HepG2 (cell line): Measurements from ENCODE around the gene DCDC1. TPM values are rescaled to one million over a fixed set of nuclear protein-coding genes. Genes with fewer than 3 reads are reported as not detected.

Source experiments
- ATAC-seq: fragments of 200-7000 bp; cut with Tn5 transposase; 3 replicates; pipeline ENCODE4 v1.9.1; 2020; ENCODE audit warnings: mild to moderate bottlenecking, moderate library complexity
- BruUV-seq: library from RNA; stranded (reverse); fragments of 400-500 nt; replicated peaks from 2 replicates; lab custom pipeline; 2021; lab: Mats Ljungman, UMichigan
- CTCF ChIA-PET: fragments of 300-600 bp; formaldehyde crosslinking; extraction: SDS; loops from one replicate; lab custom pipeline; 2021; ENCODE audit warnings: low total read pairs, inconsistent platforms, low intra/inter-chr PET ratio; lab: Yijun Ruan, JAX
- POLR2A ChIA-PET: fragments of 350-600 bp; sonication (Branson Sonifier 250); formaldehyde crosslinking; loops from one replicate; lab custom pipeline; 2020; ENCODE audit warnings: antibody characterized with exemption, inconsistent platforms; lab: Yijun Ruan, JAX
- DNase-seq: peaks from one replicate; pipeline ENCODE4 v3.0.0-alpha.2; 2015; ENCODE audit warnings: low spot score
- FAIRE-seq: peaks from 3 replicates; lab custom pipeline; 2011; peaks lifted over from hg19 to GRCh38; lab: Jason Lieb, UNC
- H2AFZ ChIP-seq: one replicate; pipeline ENCODE4 v1.6.1; 2011; ENCODE audit warnings: low read length, inconsistent platforms
- H3K27ac ChIP-seq: fragments of 300-600 bp; 3 replicates; pipeline ENCODE4 v1.8.0; 2011; ENCODE audit warnings: mixed run types, mild to moderate bottlenecking, mixed read lengths, low read length, inconsistent platforms; ENCODE audit not compliant: insufficient read depth; ENCODE audit errors: extremely low read length
- H3K27me3 ChIP-seq, 2 experiments: fragments of 200-600 bp in 1 of 2; 2 replicates in 1 of 2; 3 replicates in 1 of 2; pipeline versions ENCODE4 v1.6.0 to v1.8.0; 2011; ENCODE audit warnings: low read length in 2 of 2, mild to moderate bottlenecking in 2 of 2, moderate library complexity in 2 of 2, inconsistent platforms in 1 of 2; ENCODE audit not compliant: insufficient read depth in 2 of 2, control insufficient read depth in 1 of 2
- H3K36me3 ChIP-seq, 2 experiments: fragments of 200-600 bp in 1 of 2; replicated peaks in 1 of 2; 2 replicates in 1 of 2; 3 replicates in 1 of 2; pipeline versions ENCODE4 v1.5.1 to v1.8.0; 2011; ENCODE audit warnings: low read length in 2 of 2, inconsistent platforms in 1 of 2; ENCODE audit not compliant: insufficient read depth in 2 of 2, control insufficient read depth in 1 of 2
- H3K4me1 ChIP-seq: 2 replicates; pipeline ENCODE4 v1.5.1; 2012; ENCODE audit warnings: low read length, inconsistent platforms; ENCODE audit not compliant: insufficient read depth
- H3K4me2 ChIP-seq: 2 replicates; pipeline ENCODE4 v1.6.0; 2011; ENCODE audit warnings: low read depth, low read length, inconsistent platforms
- H3K4me3 ChIP-seq, 3 experiments: fragments of 200-600 bp in 1 of 3; sonication (generic), shearing (Covaris generic) in 1 of 3; replicated peaks in 1 of 3; 2 replicates each; pipeline ENCODE4 v1.5.1; 2011 to 2016; ENCODE audit warnings: low read length in 3 of 3, inconsistent platforms in 2 of 3, low read depth in 2 of 3, mild to moderate bottlenecking in 2 of 3, control low read depth in 1 of 3, mixed read lengths in 1 of 3; ENCODE audit not compliant: insufficient read depth in 1 of 3
- H3K79me2 ChIP-seq: one replicate; pipeline ENCODE4 v1.6.1; 2011; ENCODE audit warnings: low read length, inconsistent platforms; ENCODE audit not compliant: insufficient read depth
- H3K9ac ChIP-seq: 2 replicates; pipeline ENCODE4 v1.6.0; 2011; ENCODE audit warnings: mild to moderate bottlenecking, low read depth, low read length, inconsistent platforms; ENCODE audit not compliant: insufficient read depth
- H3K9me3 ChIP-seq: 2 replicates; pipeline ENCODE4 v1.5.1; 2012; ENCODE audit warnings: mild to moderate bottlenecking, low read length
- H4K20me1 ChIP-seq: 2 replicates; pipeline ENCODE4 v1.6.0; 2011; ENCODE audit warnings: inconsistent platforms, mild to moderate bottlenecking, low read length, moderate library complexity; ENCODE audit not compliant: insufficient read depth
- AGO1 ChIP-seq: fragments of 200-400 bp; formaldehyde crosslinking; IDR thresholded peaks from 2 replicates; pipeline ENCODE4 v1.6.1; 2017; ENCODE audit warnings: mild to moderate bottlenecking, low read depth, low read length, moderate library complexity; ENCODE audit not compliant: poor library complexity, severe bottlenecking
- FOXA3 ChIP-seq: IDR thresholded peaks from 2 replicates; pipeline ENCODE4 v1.6.1; 2016; ENCODE audit warnings: missing genetic modification reagents, missing compliant biosample characterization
- HOXA7 ChIP-seq: sonication (generic); formaldehyde crosslinking; IDR thresholded peaks from 2 replicates; pipeline ENCODE4 v1.8.1; 2022; ENCODE audit warnings: mild to moderate bottlenecking, missing genetic modification reagents, moderate library complexity
- NR2C2 ChIP-seq: sonication (generic); formaldehyde crosslinking; IDR thresholded peaks from 2 replicates; pipeline ENCODE4 v1.4.0; 2020; ENCODE audit warnings: missing genetic modification reagents, mild to moderate bottlenecking, moderate library complexity, borderline replicate concordance
- ONECUT2 ChIP-seq: sonication (generic); formaldehyde crosslinking; IDR thresholded peaks from 2 replicates; pipeline ENCODE4 v1.4.0; 2020; ENCODE audit warnings: missing genetic modification reagents
- THAP11 ChIP-seq: IDR thresholded peaks from 2 replicates; pipeline ENCODE4 v1.6.1; 2016; ENCODE audit warnings: missing biosample characterization, missing genetic modification reagents
- TOPORS ChIP-seq: sonication (generic); formaldehyde crosslinking; IDR thresholded peaks from 2 replicates; pipeline ENCODE4 v1.8.0; 2023; ENCODE audit warnings: mild to moderate bottlenecking, missing genetic modification reagents
- ZBTB3 ChIP-seq: sonication (generic); formaldehyde crosslinking; IDR thresholded peaks from 2 replicates; pipeline ENCODE4 v1.4.0; 2020; ENCODE audit warnings: low read depth, mild to moderate bottlenecking, moderate library complexity, missing genetic modification reagents, borderline replicate concordance
- ZIK1 ChIP-seq: sonication (generic); formaldehyde crosslinking; IDR thresholded peaks from 2 replicates; pipeline ENCODE4 v1.5.0; 2020; ENCODE audit warnings: mild to moderate bottlenecking, low read depth, missing genetic modification reagents, borderline replicate concordance
- ZNF556 ChIP-seq: sonication (generic); formaldehyde crosslinking; IDR thresholded peaks from 2 replicates; pipeline ENCODE4 v1.4.0; 2020; ENCODE audit warnings: mild to moderate bottlenecking, missing genetic modification reagents, borderline replicate concordance
- WGBS: methylation state at CpG from one replicate; pipeline ENCODE4 v1.1.6; 2017; ENCODE audit warnings: low lambda C conversion rate; 5-methylcytosine and 5-hydroxymethylcytosine counted together
- in situ Hi-C: cut with HindIII; loops from 2 replicates; pipeline ENCODE4 v1.10.0; 2017; ENCODE audit warnings: low pct_unique_long_range_greater_than_20kb; ENCODE audit not compliant: extremely low pct_ligation_motif_present
- intact Hi-C: fragments of 100-400 bp; cut with micrococcal nuclease; formaldehyde crosslinking; loops from one replicate; pipeline ENCODE4 v1.10.0; 2022; ENCODE audit not compliant: unreplicated experiment
- polyA plus RNA-seq, 8 experiments: library from polyadenylated mRNA; depleted of rRNA in 3 of 8; stranded (reverse) in 7 of 8; unstranded in 1 of 8; fragments of >200 nt; fragmentation: Illumina TruSeq in 4 of 8; extraction: Trizol in 4 of 8; gene quantifications; 2 replicates each; pipeline versions ENCODE4 v1.2.1 to v1.2.3, GENCODE V29; 2011 to 2016; ENCODE audit warnings: low read depth in 4 of 8, missing spikeins in 1 of 8, mixed read lengths in 1 of 8; ENCODE audit not compliant: insufficient read depth in 1 of 8
- total RNA-seq, 5 experiments: library from RNA; depleted of rRNA; stranded (reverse); fragments of >200 nt; fragmentation: Illumina TruSeq; extraction: Trizol; gene quantifications; 2 replicates each; pipeline ENCODE4 v1.2.3, GENCODE V29; 2016; ENCODE audit warnings: low read depth in 1 of 5
- TF ChIP-seq, protein P1 (sequence below): sonication (generic); formaldehyde crosslinking; conservative IDR thresholded peaks from 2 replicates; pipeline ENCODE4 v1.4.0; 2020; ENCODE audit warnings: missing genetic modification reagents

The DCDC1 gene
- total and polyA plus RNA-seq, 2 of the 13 experiments (the other 11 are each of a cell fraction or from before 2014, with no cell fraction given): 0.12 to 0.27 TPM

DNA sequence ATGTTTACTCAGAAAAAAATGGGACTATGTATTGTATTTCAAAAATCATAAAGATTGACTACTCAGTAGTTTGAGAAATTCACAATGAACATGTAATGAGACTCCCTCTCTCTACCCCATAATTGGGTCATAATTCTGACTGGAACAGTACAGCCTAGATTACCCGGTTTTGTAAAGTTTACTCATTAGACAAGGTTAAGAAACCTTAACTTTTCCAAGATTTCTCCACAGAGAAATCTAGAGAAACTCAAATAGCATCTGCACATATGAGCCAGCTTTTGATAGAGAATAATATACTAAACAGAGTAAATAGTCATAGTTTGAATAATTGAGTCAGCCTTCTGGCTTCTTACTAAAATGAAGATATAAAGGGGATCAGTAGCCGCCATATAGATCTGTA lies 452.3 kb downstream of the DCDC1 start (continued):
- TF ChIP-seq ZNF556: no peak
- TF ChIP-seq TOPORS (CRISPR knock-in tag): no peak
- TF ChIP-seq, all 625 proteins: peak for 0

DNA sequence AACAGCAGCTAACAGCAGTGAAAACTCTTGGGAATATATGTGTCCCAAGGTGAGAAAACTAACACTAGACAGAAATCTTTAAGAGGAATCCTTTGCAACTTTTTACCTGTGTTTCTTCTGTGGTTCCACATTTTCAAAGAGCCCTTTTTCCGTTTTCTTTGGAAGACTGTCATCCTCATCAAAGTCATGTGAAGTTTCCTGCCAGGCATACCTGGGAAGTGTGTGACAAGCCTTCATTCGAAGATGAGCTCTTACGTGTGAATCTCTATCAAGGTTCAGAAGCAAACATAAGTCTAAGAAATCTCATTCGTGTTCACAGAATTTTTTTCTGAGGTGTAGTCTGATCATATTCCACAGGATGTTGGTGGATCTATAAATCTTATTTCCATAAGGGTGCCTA lies 452.8 kb downstream of the DCDC1 start:
- in situ Hi-C loops (loop anchor here (5.0 to 25.0 kb wide), 2 partner anchors 574 to 1479 kb away; no protein-coding TSS in a partner anchor), intact Hi-C loops (no loop called here)
- H3K9me3 ChIP-seq: no peaks in the 10 kb centered on the region
- no peaks in the 10 kb centered on the region for H3K36me3 ChIP-seq
- no peak overlapping the region for H3K4me3 ChIP-seq
- DNase-seq (no peak), ATAC-seq (no peak), FAIRE-seq (no peak)
- WGBS: 8% methylated on average over 4 of the region's 4 CpGs
- no peak overlapping the region for H3K4me2 ChIP-seq
- H3K9ac ChIP-seq: no peak overlapping the region
- H3K27ac ChIP-seq: no peak overlapping the region
- H3K79me2 ChIP-seq: no peaks in the 10 kb centered on the region
- ChIA-PET CTCF (interaction anchor here (1.7 kb wide), 1 partner anchor 570 kb away, joined by 14 read pairs; no protein-coding TSS in a partner anchor), POLR2A (no interaction called here)
- TF ChIP-seq ZIK1 (CRISPR knock-in tag): no peak
- TF ChIP-seq ZBTB3 (CRISPR knock-in tag): no peak
- no peak for TF ChIP-seq AGO1
- no peak for TF ChIP-seq FOXA3 (CRISPR knock-in tag)
- no peak for TF ChIP-seq HOXA7 (CRISPR knock-in tag)
- TF ChIP-seq, protein P1, sequence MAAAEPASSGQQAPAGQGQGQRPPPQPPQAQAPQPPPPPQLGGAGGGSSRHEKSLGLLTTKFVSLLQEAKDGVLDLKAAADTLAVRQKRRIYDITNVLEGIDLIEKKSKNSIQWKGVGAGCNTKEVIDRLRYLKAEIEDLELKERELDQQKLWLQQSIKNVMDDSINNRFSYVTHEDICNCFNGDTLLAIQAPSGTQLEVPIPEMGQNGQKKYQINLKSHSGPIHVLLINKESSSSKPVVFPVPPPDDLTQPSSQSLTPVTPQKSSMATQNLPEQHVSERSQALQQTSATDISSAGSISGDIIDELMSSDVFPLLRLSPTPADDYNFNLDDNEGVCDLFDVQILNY (CRISPR knock-in tag): no peak
- no peak for TF ChIP-seq ONECUT2 (CRISPR knock-in tag)
- no peak for TF ChIP-seq NR2C2 (CRISPR knock-in tag)
- TF ChIP-seq THAP11 (CRISPR knock-in tag): no peak
- no peaks in the 10 kb centered on the region for H3K27me3 ChIP-seq
- no peak overlapping the region for H2AFZ ChIP-seq
- no peaks in the 10 kb centered on the region for H4K20me1 ChIP-seq
- H3K4me1 ChIP-seq: no peaks in the 10 kb centered on the region
- no TSS peak for BruUV-seq
